Frontal cortex (tissue), 1 donor: ENCODE data around the gene NHERF1. TPM values are rescaled to one million over a fixed set of nuclear protein-coding genes. Genes with fewer than 3 reads are reported as not detected.

Source experiments
- total RNA-seq: library from RNA; depleted of rRNA; stranded (reverse); fragments of >200 nt; gene quantifications from one replicate; pipeline ENCODE4 v1.2.3, GENCODE V29; 2014

NHERF1 gene
- total RNA-seq, 1 donor from 2014 or later, result 4.1 TPM

Other genes starting within 250 kb of the NHERF1 start
- not detected for gene CD300LB, start 217.2 kb upstream of the NHERF1 start, total RNA-seq
- gene CD300C, start 202.5 kb upstream of the NHERF1 start, total RNA-seq, result not detected
- gene CD300H, start 181.1 kb upstream of the NHERF1 start, total RNA-seq, result not detected
- gene CD300LD, start 156.3 kb upstream of the NHERF1 start, total RNA-seq, result not detected
- under 0.01 TPM for gene CD300E, start 124.9 kb upstream of the NHERF1 start, total RNA-seq
- 0.41 TPM for gene CD300LF, start 35.7 kb upstream of the NHERF1 start, total RNA-seq
- 0.82 TPM for gene RAB37, start 11.4 kb upstream of the NHERF1 start, total RNA-seq
- gene NAT9, start 27.7 kb downstream of the NHERF1 start, total RNA-seq, result 13.9 TPM
- gene GRIN2C, start 111.3 kb downstream of the NHERF1 start, total RNA-seq, result 1.2 TPM
- gene FDXR, start 124.4 kb downstream of the NHERF1 start, total RNA-seq, result 2.4 TPM
- gene FADS6, start 145.0 kb downstream of the NHERF1 start, total RNA-seq, result 0.82 TPM
- gene USH1G, start 174.6 kb downstream of the NHERF1 start, total RNA-seq, result 0.41 TPM
- gene OTOP2, start 175.6 kb downstream of the NHERF1 start, total RNA-seq, result not detected
- gene OTOP3, start 187.3 kb downstream of the NHERF1 start, total RNA-seq, result not detected
- gene HID1, start 224.1 kb downstream of the NHERF1 start, total RNA-seq, result 17.1 TPM
- gene CDR2L, start 239.0 kb downstream of the NHERF1 start, total RNA-seq, result 3.3 TPM